ENCODE results near the gene EPB41L4A.

- TF ChIP-seq CTCF (IDR thresholded peaks at IDR 0.05; ENCODE audit: low read length) (no peak), EZH2 (optimal IDR thresholded peaks at IDR 0.05; ENCODE audit: low read depth, low read length) (no peak), EZH2phosphoT487 (IDR thresholded peaks at IDR 0.05; ENCODE audit: low read length) (no peak)
Observed at GRCh38 chr5:112257976-112258375, 161.1 kb downstream of the EPB41L4A start.
